Erythroblast (primary cell): ENCODE results near the gene CDC42BPA.

Experiments
- GATA1 ChIP-seq: IDR thresholded peaks from 2 replicates; pipeline ENCODE4 v1.6.1; 2011; ENCODE audit warnings: low read depth, mild to moderate bottlenecking, control low read depth, low read length, moderate library complexity
- POLR2A ChIP-seq: IDR thresholded peaks from 2 replicates; pipeline ENCODE4 v1.6.1; 2011; ENCODE audit warnings: mild to moderate bottlenecking, low read length

DNA sequence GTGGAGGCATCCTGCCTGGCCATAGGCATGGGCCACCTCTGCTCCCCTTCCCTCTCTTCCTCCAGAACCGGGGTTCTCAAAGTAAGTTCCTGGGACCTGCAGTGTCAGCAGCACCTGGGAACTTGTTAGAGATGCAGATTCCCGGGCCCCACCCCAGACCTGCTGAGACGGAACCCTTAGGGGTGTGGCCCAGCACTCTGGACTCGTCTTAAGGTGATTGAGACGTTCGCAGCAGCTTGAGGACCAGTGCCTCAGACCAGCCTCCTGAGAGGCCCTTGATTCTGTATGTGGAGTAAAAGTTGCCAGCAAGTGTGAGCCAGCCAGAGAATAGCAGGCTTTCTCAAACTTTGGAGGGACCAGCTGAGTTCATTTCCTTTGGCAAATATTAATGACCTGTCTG lies 364.0 kb downstream of the CDC42BPA start:
- TF ChIP-seq POLR2A (no peak), GATA1 (no peak)
